Measurements from ENCODE around the gene GOLGA8O.
"Not testable (repeated sequence)": the region's sequence is repeated elsewhere in the genome, so short reads cannot be mapped to it uniquely, and the experiment has no call there.

Gene GOLGA8O, protein sequence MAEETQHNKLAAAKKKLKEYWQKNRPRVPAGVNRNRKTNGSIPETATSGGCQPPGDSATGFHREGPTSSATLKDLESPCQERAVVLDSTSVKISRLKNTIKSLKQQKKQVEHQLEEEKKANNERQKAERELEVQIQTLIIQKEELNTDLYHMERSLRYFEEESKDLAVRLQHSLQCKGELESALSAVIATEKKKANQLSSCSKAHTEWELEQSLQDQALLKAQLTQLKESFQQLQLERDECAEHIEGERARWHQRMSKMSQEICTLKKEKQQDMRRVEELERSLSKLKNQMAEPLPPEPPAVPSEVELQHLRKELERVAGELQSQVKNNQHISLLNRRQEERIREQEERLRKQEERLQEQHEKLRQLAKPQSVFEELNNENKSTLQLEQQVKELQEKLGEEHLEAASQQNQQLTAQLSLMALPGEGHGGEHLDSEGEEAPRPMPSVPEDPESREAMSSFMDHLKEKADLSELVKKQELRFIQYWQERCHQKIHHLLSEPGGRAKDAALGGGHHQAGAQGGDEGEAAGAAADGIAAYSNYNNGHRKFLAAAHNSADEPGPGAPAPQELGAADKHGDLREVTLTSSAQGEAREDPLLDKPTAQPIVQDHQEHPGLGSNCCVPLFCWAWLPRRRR

DNA sequence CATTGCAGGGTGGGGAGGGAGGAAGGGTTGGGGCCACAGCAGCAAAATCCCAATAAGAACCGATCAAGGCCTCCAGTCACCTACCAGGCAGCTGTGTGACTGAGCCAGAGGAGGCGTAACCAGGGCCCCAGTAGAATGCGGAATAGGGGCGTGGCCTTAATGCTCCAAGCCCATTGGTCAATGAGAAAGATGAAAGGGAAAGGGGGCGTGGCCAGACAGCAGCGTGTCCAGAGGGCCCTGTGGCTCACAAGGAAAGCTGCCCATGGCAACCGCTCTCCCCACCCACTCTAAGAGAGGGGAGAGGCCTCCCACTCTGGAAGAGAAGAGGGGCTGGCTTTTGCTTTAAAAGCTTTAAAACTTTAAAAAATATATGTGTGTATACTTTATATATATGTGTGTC is at the start of gene GOLGA8O:
TSS of gene GOLGA8O (minus strand) at position 101 of the 400 bp plus-strand sequence. CDS start at position 3, 98 bp downstream.
- not testable (repeated sequence) for DNase-seq

DNA sequence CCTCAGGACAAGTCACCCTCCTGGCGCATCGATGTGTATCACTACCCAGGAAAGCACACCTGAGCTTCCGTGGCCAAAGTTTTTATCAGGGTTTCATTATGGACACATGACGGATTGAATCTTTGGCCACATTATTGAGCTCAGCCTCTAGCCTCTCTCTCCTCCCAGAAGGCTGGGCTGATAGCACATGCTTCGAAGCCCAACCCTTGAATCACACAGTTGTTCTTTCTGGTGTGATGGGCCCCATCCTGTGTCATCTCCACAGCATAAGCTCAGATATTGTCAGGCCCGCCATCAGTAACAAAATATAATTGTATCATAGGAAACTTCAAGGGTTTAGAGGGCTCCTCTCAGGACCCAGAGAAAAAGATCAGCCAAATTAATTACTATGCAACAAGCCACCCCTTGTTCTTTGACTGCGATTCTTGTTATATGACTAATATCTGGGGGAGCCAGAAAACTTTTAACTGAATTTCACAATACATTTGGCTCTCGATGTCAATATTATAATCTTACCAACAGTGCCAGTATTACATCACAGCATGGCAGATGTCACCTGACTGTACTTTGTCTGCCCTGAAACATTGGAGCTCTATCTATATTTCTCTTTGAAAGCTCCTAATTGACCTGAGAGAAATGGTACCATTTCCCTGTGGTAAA is 48.8 kb upstream of the GOLGA8O start:
- DNase-seq, result not testable (repeated sequence)

DNA sequence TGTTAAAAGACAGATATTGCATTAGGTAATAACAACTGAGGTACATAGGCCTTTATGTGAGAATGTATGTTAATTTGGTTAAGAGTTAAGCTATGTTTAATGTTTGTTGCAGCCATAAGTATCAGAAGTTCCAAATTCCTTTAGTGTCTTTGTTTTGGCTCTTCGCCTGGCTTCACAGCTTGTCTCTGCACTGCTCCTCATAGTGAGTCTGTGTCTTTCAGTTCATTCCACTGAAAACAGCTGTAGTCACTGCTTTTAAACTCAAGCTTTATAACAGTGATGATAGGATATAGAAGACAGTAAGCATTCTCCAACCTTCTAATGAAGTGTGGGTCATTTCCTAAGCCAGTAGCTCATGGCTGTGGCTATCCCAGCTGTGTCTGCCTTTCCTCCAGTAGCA is 47.5 kb upstream of the GOLGA8O start:
- DNase-seq, result not testable (repeated sequence)

DNA sequence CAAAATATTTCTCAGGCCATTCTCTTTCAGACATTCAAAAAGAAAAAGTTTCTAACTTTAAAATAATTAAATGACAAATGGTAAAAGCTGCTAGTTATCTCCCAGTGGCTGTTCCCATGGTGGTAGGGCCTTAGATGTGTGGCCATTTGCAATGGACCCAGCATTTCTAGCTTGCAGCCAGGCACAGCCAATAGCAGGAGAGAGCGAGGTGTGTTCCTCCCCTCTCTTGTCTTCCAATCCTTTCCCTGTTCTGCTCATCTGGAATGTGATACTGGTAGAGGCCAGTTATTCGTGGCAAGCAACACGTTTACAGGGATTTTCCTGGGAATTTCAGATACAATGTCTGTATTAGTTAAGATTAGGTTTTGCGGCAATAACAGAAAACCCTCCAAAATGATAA is 37.3 kb upstream of the GOLGA8O start:
- DNase-seq, result not testable (repeated sequence)

DNA sequence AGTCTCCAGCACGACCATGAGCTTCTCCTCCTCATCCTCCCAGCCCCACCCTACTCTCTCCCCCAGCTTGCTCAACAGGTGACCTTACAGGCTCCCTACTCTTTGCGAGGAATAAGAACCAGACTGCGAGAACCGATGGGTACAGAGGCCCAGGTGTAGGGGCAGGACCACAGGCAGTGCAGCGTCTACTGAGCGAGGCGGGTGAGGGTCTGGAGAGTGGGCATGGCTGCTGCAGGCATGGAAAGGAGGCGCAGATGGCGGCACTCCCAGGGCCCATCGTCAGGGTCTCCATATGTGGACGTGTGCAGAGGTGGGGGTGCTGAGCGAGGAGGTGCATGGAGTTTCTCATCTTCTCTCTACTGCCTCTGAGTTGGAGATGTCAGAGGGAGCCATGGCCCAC is 31.0 kb upstream of the GOLGA8O start:
- not testable (repeated sequence) for DNase-seq

DNA sequence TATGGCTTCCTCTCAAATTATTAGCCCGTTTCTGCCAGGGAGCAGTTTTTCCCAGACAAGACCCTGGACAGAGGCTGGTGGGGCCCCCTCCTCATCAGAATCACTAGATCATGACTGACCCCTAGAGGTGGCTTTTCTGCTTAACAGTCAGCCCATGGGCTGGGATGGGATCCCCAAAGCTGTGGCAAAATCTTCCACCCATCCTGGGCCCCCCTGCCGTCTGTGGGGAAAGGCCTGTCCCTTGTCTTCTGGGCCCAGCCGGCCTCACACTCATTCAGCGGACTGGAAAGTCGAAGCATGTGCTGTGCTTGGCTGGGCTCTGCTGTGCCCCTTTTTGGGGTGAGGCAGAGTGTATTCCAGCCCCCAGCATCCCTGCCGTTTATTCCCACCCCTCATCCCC is 27.9 kb upstream of the GOLGA8O start:
- DNase-seq, result not testable (repeated sequence)

DNA sequence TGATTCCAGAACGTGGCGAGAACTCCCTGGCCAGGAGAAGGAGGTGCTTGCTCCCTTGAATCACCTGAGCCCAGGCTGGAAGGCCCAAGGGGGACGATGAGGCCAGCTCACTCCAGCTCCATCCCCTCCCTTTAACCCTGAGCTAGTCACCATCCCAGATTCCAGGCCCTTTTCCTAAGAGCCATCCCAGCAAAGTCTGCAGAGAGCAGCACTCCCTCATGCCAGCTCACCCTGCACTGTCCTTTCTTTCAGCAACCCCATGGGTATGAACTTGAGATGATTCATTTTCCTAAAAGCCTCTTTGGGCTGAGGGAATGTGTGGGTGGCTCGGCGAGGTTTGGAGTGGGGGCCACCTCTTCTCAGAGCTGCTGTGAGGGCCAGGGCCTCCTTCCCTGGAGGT is 26.2 kb upstream of the GOLGA8O start:
- not testable (repeated sequence) for DNase-seq

DNA sequence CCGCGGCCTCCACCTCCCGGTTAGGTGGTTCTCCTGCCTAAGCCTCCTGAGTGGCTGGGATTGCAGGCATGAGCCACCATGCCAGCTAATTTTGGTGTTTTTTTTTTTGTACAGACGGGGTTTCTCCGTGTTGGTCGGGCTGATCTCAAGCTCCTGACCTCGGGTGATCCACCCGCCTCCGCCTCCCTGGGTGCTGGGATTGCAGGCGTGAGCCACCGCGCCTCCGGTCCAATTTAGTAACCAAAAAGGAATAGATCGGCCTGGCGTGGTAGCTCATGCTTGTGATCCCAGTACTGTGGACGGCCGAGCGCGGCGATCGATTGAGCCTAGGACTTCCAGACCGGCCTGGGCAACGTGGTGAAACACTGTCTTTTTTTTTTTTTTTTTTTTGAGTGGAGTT is 12.6 kb upstream of the GOLGA8O start:
- DNase-seq, result not testable (repeated sequence)

DNA sequence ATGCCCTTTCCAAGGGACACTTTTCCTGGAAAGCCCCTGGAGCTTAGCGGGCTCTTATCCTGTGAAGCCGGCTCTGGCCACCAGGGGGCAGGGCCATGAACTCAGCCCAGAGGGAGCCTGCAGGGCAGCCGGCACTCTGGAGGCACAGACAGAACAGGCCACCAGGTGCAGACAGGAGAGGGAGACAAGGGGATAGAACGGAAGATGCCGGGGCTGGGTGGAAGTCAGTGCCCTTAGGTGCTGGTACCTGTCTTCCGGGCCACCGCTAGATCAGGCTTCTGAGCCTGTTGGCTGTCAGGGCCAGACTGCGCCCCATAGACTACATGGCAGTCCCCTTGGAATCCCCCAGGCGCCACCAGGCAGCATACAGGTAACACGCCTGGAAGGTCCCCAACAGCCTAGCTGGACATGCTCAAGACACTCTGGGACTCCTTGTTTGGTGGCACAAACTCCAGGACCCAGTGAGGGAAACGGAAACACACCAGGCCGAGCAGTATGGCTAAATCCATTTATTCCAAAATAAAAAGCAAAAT is 14.9 kb downstream of the GOLGA8O start:
- DNase-seq, result not testable (repeated sequence)

DNA sequence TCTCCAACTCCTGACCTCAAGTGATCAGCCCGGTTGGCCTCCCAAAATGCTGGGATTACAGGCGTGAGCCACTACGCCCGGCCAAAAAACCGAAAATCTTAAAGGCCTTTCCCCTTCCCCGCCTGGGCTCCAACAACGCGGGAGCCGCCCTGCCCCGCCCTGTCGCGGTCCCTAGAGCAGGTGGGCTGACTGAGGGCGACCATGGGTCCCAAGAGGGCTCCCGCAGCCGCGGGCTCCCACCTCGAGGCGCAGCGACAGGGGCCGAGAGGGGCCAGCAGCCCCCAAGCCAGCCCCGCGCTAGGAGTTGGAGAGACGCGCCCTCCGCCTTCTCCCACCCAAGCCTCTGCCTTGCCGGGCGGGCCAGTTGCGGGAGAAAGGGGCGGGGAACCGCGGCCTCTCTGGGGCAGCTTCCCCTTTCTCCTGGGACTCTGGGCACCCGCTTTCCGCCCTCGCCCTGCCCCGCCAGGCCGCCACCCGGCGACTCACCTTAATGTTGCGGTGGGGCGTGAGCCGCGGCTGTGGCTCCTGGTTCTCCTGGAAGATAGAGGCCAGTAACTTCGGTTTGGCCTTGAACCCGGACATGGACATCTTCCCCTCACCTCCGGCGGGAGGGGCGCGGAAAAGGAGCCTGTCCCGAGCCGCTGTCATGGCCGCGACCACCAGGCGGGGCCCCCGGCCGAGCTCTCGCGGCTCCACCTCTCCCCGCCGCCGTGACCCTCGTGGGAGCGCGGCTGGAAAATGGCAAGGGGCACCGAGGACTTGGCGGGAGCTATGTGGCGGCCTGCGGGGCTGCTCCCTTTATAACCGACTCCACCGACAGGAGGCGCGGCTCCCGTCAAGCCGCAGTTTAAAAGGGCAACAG is 21.1 kb downstream of the GOLGA8O start:
- not testable (repeated sequence) for DNase-seq

DNA sequence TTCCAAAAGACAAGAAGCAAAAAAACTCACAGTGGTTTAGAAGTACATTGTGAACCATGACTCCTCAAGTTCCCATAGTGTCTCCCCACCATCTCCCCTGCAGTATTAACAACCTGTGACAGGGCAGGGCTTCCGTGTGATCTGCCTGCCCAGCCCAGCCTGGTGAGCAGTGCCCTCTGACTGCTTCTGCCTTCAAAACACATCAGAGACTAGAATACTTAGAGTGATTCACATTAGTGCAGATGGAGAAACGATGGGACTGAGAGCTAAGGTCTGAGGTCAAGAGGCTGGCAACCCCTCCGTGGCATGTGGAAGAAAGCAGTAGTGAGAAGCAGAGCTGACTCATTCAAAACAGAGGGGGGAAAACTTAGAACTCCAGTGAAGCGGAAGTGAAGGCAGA is 27.8 kb downstream of the GOLGA8O start:
- DNase-seq, result not testable (repeated sequence)

DNA sequence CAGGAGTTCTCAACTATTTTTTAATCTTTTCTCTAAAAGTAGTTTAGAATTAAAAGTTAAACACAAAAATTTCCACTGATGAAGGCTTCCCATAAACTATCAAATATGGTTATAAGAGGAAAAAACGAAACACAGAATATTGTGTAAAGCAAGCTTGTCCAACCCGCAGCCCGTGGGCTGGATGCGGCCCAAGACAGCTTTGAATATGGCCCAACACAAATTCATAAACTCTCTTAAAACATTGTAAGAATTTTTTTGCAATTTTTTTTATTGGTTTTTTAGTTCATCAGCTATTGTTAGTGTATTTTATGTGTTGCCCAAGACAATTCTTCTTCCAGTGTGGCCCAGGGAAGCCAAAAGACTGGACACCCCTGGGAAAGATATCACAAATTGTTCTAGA is 28.9 kb downstream of the GOLGA8O start:
- not testable (repeated sequence) for DNase-seq

DNA sequence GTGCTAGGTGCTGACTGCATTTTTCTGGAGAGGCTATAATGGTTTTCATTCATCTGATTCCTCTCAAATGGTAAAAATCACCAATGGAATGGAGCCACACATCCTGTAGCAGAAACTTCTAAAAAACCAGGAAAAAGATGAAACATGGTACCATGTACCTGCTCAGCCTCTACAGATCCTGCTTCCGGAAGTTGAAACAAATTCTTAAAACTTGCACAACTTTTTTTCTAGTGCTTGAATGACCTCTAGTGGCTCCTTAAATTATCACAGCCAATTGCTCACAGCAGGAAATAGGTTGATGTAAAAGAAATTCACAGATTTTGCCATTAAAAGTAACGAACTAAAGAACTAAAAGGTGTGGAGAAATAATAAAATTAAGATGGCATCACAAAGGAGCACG is 47.5 kb downstream of the GOLGA8O start:
- DNase-seq, result not testable (repeated sequence)

DNA sequence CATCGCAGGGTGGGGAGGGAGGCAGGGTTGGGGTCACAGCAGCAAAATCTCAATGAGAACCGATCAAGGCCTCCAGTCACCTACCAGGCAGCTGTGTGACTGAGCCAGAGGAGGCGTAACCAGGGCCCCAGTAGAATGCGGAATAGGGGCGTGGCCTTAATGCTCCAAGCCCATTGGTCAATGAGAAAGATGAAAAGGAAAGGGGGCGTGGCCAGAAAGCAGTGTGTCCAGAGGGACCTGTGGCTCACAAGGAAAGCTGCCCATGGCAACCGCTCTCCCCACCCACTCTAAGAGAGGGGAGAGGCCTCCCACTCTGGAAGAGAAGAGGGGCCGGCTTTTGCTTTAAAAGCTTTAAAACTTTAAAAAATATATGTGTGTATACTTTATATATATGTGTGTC is 52.2 kb downstream of the GOLGA8O start, which contains the start of gene GOLGA8K:
TSS of gene GOLGA8K (minus strand) at position 101 of the 400 bp plus-strand sequence. CDS start at position 3, 98 bp downstream.
- not testable (repeated sequence) for DNase-seq

DNA sequence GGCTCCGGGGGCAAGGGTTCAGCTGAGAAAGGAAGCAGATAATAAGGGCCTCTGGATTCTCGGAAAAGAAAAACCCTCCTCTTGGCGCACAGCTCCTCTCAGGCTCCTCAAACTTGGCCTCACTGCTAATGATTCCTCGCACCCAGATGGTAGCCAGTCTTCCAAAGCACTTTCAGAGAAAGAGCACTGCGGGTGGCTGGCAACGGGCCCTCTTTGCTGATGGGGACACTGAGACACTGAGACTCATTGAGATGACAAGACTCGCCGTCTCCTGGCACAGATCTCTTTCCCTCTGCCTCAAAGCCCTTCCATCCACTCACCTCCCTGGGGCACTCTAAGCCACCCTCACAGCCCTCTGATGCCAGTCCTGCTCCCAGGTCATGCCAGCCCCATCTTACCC is 58.9 kb downstream of the GOLGA8O start:
- not testable (repeated sequence) for DNase-seq

Data from NCI-H146 (cell line).